Keratinocyte (primary cell): Measurements from ENCODE around the gene TXN2.

Experiments
- EZH2 ChIP-seq: IDR thresholded peaks from one replicate; pipeline ENCODE4 v1.6.1; 2012; ENCODE audit warnings: inconsistent platforms, mild to moderate bottlenecking, low read length, moderate library complexity
- TF ChIP-seq, protein P1 (sequence below), 3 experiments: IDR thresholded peaks in 1 of 3; conservative IDR thresholded peaks in 1 of 3; optimal IDR thresholded peaks in 1 of 3; 2 replicates in 2 of 3; 3 replicates in 1 of 3; pipeline versions ENCODE3 to v1.5.1; 2011; ENCODE audit warnings: low read length in 3 of 3, mild to moderate bottlenecking in 3 of 3, moderate library complexity in 2 of 3, control low read depth in 1 of 3, inconsistent platforms in 1 of 3; ENCODE audit not compliant: insufficient read depth in 2 of 3; ENCODE audit errors: extremely low read depth in 1 of 3

DNA sequence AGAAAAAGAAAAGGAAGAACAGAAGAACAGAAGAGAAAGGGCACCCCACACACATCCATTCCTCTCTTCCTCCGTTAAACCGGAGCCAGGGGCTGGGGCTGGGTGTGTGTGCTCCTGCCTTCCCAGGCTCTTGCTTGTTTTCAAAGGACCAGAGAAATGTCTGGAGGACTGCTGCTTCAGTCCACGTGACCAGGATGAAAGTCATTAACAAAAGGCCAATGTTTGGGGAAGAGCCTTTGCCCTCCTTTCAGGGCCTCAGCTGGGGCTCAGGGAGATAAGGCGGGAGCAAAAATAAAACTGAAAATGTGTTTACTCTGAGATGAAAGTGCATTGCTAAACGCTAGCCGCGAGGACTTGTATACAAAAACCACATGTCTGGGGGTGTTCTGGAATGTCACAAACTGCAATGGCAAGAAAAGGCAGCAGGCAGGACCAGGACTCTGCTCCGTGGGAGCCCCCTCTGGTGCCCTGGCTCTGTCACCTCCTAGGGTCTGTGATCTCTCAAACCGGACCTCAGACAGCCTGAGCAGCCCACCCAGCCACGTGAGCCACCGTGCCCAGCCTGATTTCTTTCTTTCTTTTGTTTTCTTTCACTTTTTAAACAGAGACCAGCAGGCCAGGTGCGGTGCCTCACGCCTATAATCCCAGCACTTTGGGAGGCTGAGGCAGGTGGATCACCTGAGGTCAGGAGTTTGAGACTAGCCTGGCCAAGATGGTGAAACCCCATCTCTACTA, 62.1 kb downstream of the TXN2 start:
- TF ChIP-seq, protein P1, sequence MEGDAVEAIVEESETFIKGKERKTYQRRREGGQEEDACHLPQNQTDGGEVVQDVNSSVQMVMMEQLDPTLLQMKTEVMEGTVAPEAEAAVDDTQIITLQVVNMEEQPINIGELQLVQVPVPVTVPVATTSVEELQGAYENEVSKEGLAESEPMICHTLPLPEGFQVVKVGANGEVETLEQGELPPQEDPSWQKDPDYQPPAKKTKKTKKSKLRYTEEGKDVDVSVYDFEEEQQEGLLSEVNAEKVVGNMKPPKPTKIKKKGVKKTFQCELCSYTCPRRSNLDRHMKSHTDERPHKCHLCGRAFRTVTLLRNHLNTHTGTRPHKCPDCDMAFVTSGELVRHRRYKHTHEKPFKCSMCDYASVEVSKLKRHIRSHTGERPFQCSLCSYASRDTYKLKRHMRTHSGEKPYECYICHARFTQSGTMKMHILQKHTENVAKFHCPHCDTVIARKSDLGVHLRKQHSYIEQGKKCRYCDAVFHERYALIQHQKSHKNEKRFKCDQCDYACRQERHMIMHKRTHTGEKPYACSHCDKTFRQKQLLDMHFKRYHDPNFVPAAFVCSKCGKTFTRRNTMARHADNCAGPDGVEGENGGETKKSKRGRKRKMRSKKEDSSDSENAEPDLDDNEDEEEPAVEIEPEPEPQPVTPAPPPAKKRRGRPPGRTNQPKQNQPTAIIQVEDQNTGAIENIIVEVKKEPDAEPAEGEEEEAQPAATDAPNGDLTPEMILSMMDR (optimal IDR thresholded peaks at IDR 0.05 in 1 of 3, IDR thresholded peaks at IDR 0.05 in 1 of 3, conservative IDR thresholded peaks at IDR 0.05 in 1 of 3; ENCODE audit: extremely low read depth in 1 of 3, insufficient read depth in 2 of 3, low read length in 3 of 3): no peak
- TF ChIP-seq EZH2: no peak
